T-helper 2 cell treated with Interferon-gamma antibody and Interleukin-4, amounts not matched to agents 5 μg/mL and 100 μg/mL, for 36 hours (primary cell): ENCODE data around the gene PARPBP.
"Not testable (repeated sequence)": the region's sequence is repeated elsewhere in the genome, so short reads cannot be mapped to it uniquely, and the experiment has no call there.

Experiments
- DNase-seq: peaks from one replicate; pipeline ENCODE4 v3.0.0; 2021; ENCODE audit warnings: low spot score
- H3K27ac Mint-ChIP-seq: one replicate; pipeline ENCODE4 v1.8.0; 2021; ENCODE audit warnings: mild to moderate bottlenecking, mixed read lengths
- H3K27me3 Mint-ChIP-seq: one replicate; pipeline ENCODE4 v1.8.0; 2021; ENCODE audit warnings: low read depth, mixed read lengths
- H3K36me3 Mint-ChIP-seq: one replicate; pipeline ENCODE4 v1.8.0; 2021; ENCODE audit warnings: low read depth, mixed read lengths
- H3K4me1 Mint-ChIP-seq: one replicate; pipeline ENCODE4 v1.8.0; 2021; ENCODE audit warnings: low read depth, mixed read lengths
- H3K4me3 Mint-ChIP-seq: one replicate; pipeline ENCODE4 v1.8.0; 2022; ENCODE audit warnings: mild to moderate bottlenecking, moderate library complexity, mixed read lengths
- H3K9me3 Mint-ChIP-seq: one replicate; pipeline ENCODE4 v1.8.0; 2021; ENCODE audit warnings: mixed read lengths

PARPBP gene

GRCh38 chr12:102120886-102121285 lies 903 bp downstream of the PARPBP start:
- H3K27ac Mint-ChIP-seq, result peak overlapping the region; percentile 75
- peak overlapping the region; percentile 91 for H3K4me3 Mint-ChIP-seq
- H3K36me3 Mint-ChIP-seq, result peaks cover 33% of the 10 kb centered on the region
- no peaks in the 10 kb centered on the region for H3K27me3 Mint-ChIP-seq
- H3K9me3 Mint-ChIP-seq, result no peaks in the 10 kb centered on the region
- peaks cover 43% of the 10 kb centered on the region for H3K4me1 Mint-ChIP-seq
- no peak for DNase-seq

- H3K4me3 Mint-ChIP-seq, result peak overlapping the region; percentile 91
- H3K4me1 Mint-ChIP-seq, result peaks cover 41% of the 10 kb centered on the region
- DNase-seq, H3K27ac Mint-ChIP-seq, H3K9me3 Mint-ChIP-seq, H3K27me3 Mint-ChIP-seq: not testable (repeated sequence)
- H3K36me3 Mint-ChIP-seq, result peaks cover 34% of the 10 kb centered on the region
Measured at GRCh38 chr12:102121328-102121727, 1.3 kb downstream of the PARPBP start.

- DNase-seq, H3K4me3 Mint-ChIP-seq, H3K27ac Mint-ChIP-seq, H3K27me3 Mint-ChIP-seq, H3K4me1 Mint-ChIP-seq: not testable (repeated sequence)
- Mint-ChIP-seq H3K9me3 (peaks cover 17% of the 10 kb centered on the region), H3K36me3 (peaks cover 71% of the 10 kb centered on the region)
Measured at GRCh38 chr12:102130720-102131119, 10.7 kb downstream of the PARPBP start.

- H3K27ac Mint-ChIP-seq, DNase-seq, H3K27me3 Mint-ChIP-seq, H3K4me3 Mint-ChIP-seq, H3K4me1 Mint-ChIP-seq: not testable (repeated sequence)
- Mint-ChIP-seq H3K9me3 (peaks cover 17% of the 10 kb centered on the region), H3K36me3 (peaks cover 69% of the 10 kb centered on the region)
Measured at GRCh38 chr12:102131442-102131841, 11.5 kb downstream of the PARPBP start.

GRCh38 chr12:102137619-102138018 lies 17.6 kb downstream of the PARPBP start:
- not testable (repeated sequence) for H3K27me3 Mint-ChIP-seq, DNase-seq, H3K4me3 Mint-ChIP-seq, H3K27ac Mint-ChIP-seq
- Mint-ChIP-seq H3K9me3 (peaks cover 28% of the 10 kb centered on the region), H3K4me1 (peaks cover 15% of the 10 kb centered on the region), H3K36me3 (peaks cover 76% of the 10 kb centered on the region)

- H3K4me3 Mint-ChIP-seq, H3K27ac Mint-ChIP-seq, H3K27me3 Mint-ChIP-seq, DNase-seq: not testable (repeated sequence)
- H3K36me3 Mint-ChIP-seq, result peaks cover 61% of the 10 kb centered on the region
- H3K4me1 Mint-ChIP-seq, result peaks cover 21% of the 10 kb centered on the region
- peaks cover 22% of the 10 kb centered on the region for H3K9me3 Mint-ChIP-seq
Measured at GRCh38 chr12:102142866-102143373, 22.9 kb downstream of the PARPBP start.

- DNase-seq, result no peak
- peaks cover 48% of the 10 kb centered on the region for H3K36me3 Mint-ChIP-seq
- H3K4me1 Mint-ChIP-seq, result peaks cover 20% of the 10 kb centered on the region
- H3K27me3 Mint-ChIP-seq, result no peaks in the 10 kb centered on the region
- H3K27ac Mint-ChIP-seq, result no peak overlapping the region
- H3K9me3 Mint-ChIP-seq, result peaks cover 10% of the 10 kb centered on the region
- no peak overlapping the region for H3K4me3 Mint-ChIP-seq
Measured at GRCh38 chr12:102144221-102144620, 24.2 kb downstream of the PARPBP start.

GRCh38 chr12:102147062-102147587 lies 27.1 kb downstream of the PARPBP start:
- H3K4me3 Mint-ChIP-seq, H3K27ac Mint-ChIP-seq, H3K27me3 Mint-ChIP-seq, H3K9me3 Mint-ChIP-seq, DNase-seq: not testable (repeated sequence)
- Mint-ChIP-seq H3K4me1 (peaks cover 11% of the 10 kb centered on the region), H3K36me3 (peaks cover 34% of the 10 kb centered on the region)

- DNase-seq, H3K4me3 Mint-ChIP-seq, H3K9me3 Mint-ChIP-seq, H3K4me1 Mint-ChIP-seq, H3K27me3 Mint-ChIP-seq, H3K27ac Mint-ChIP-seq: not testable (repeated sequence)
- peaks cover 24% of the 10 kb centered on the region for H3K36me3 Mint-ChIP-seq
Measured at GRCh38 chr12:102155206-102155605, 35.2 kb downstream of the PARPBP start.

- DNase-seq, result no peak
- Mint-ChIP-seq H3K27me3 (no peaks in the 10 kb centered on the region), H3K9me3 (no peaks in the 10 kb centered on the region), H3K36me3 (peaks cover 25% of the 10 kb centered on the region), H3K4me1 (peaks cover 11% of the 10 kb centered on the region), H3K27ac (no peak overlapping the region), H3K4me3 (no peak overlapping the region)
Measured at GRCh38 chr12:102163383-102163782, 43.4 kb downstream of the PARPBP start.

GRCh38 chr12:102167821-102168604 lies 48.0 kb downstream of the PARPBP start:
- Mint-ChIP-seq H3K4me3 (peak overlapping the region; percentile 6), H3K4me1 (peaks cover 18% of the 10 kb centered on the region), H3K27me3 (no peaks in the 10 kb centered on the region), H3K27ac (peak overlapping the region; percentile 64), H3K36me3 (peaks cover 37% of the 10 kb centered on the region), H3K9me3 (no peaks in the 10 kb centered on the region)
- DNase-seq, result no peak

GRCh38 chr12:102169922-102170621 lies 50.1 kb downstream of the PARPBP start:
- peaks cover 18% of the 10 kb centered on the region for H3K4me1 Mint-ChIP-seq
- DNase-seq, result no peak
- no peak overlapping the region for H3K4me3 Mint-ChIP-seq
- peaks cover 34% of the 10 kb centered on the region for H3K36me3 Mint-ChIP-seq
- H3K27me3 Mint-ChIP-seq, result no peaks in the 10 kb centered on the region
- no peak overlapping the region for H3K27ac Mint-ChIP-seq
- no peaks in the 10 kb centered on the region for H3K9me3 Mint-ChIP-seq

GRCh38 chr12:102171951-102172350 lies 52.0 kb downstream of the PARPBP start:
- Mint-ChIP-seq H3K9me3 (no peaks in the 10 kb centered on the region), H3K27me3 (no peaks in the 10 kb centered on the region), H3K4me1 (peaks cover 18% of the 10 kb centered on the region), H3K4me3 (no peak overlapping the region), H3K27ac (no peak overlapping the region), H3K36me3 (peaks cover 29% of the 10 kb centered on the region)
- no peak for DNase-seq

- no peak for DNase-seq
- Mint-ChIP-seq H3K27me3 (no peaks in the 10 kb centered on the region), H3K27ac (no peak overlapping the region), H3K4me3 (no peak overlapping the region), H3K9me3 (no peaks in the 10 kb centered on the region), H3K36me3 (peaks cover 33% of the 10 kb centered on the region), H3K4me1 (peaks cover 15% of the 10 kb centered on the region)
Measured at GRCh38 chr12:102172436-102172835, 52.5 kb downstream of the PARPBP start.
